Measurements from ENCODE around the gene KRT80. TPM values are rescaled to one million over a fixed set of nuclear protein-coding genes. Genes with fewer than 3 reads are reported as not detected.
A peak's percentile ranks its signal among the peaks of the same experiment; 100 is the strongest.

KRT80 gene
- total RNA-seq, 4 donors from 2014 or later = 0.16 to 0.54 (median 0.31) TPM; not detected in 1

DNA sequence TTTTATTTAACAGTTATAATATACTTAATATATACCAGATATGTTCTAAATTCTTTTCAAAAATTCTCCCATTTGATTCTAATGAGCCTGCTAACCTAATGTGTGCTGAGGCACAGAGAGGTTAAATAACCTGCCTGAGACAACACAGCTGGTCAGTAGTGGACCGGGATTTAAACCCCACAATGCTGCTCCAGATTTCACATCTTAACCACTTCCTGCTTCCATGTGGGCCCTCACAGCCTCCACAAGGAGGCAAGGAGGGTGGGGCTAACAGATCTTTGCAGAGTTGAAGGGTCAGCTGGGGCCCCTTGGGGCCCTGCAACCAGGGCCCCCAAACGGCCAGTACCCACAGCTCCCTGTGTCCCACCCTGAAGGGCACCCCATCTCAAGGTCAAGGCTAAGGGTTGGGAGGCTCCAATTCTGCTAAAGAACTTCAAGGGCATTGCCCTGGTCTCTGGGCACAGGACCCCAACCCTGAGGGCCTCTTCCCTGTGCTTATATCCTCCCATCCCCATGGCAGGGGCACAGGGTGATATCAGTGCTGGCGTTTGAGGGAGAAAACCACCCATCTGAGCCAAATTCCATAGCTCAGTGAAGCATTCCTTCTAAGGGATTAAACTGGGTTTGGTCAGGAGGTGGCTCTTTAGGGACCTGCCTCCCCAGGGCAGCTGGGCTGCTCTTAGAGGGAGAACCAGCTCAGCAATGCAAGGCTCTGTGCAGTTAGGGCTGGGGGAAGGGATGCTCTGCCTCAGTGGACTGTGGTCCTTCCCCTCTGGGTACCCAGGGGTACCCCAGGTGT is 2.2 kb downstream of the KRT80 start:
- Histone ChIP-seq H3K27ac (peak overlapping the region in 1 of 4 donors; percentile 51), H3K4me3 (no peak overlapping the region), H3K27me3 (no peaks in the 10 kb centered on the region), H3K4me1 (peaks cover 6 to 68% (median 40%) of the 10 kb centered on the region in 3 donors), H3K36me3 (no peaks in the 10 kb centered on the region), H3K9me3 (no peaks in the 10 kb centered on the region)
- WGBS, 2 donors (ENCODE audit: low coverage in 1 of 2) = 67 to 75% methylated on average over 1 of the region's 3 CpGs
- ATAC-seq = no peak
- TF ChIP-seq EP300 (IDR thresholded peaks at IDR 0.05) (no peak), POLR2AphosphoS5 (IDR thresholded peaks at IDR 0.05) (no peak), POLR2A (IDR thresholded peaks at IDR 0.05) (no peak)
- TF ChIP-seq, protein P1, sequence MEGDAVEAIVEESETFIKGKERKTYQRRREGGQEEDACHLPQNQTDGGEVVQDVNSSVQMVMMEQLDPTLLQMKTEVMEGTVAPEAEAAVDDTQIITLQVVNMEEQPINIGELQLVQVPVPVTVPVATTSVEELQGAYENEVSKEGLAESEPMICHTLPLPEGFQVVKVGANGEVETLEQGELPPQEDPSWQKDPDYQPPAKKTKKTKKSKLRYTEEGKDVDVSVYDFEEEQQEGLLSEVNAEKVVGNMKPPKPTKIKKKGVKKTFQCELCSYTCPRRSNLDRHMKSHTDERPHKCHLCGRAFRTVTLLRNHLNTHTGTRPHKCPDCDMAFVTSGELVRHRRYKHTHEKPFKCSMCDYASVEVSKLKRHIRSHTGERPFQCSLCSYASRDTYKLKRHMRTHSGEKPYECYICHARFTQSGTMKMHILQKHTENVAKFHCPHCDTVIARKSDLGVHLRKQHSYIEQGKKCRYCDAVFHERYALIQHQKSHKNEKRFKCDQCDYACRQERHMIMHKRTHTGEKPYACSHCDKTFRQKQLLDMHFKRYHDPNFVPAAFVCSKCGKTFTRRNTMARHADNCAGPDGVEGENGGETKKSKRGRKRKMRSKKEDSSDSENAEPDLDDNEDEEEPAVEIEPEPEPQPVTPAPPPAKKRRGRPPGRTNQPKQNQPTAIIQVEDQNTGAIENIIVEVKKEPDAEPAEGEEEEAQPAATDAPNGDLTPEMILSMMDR (IDR thresholded peaks at IDR 0.05) = no peak

DNA sequence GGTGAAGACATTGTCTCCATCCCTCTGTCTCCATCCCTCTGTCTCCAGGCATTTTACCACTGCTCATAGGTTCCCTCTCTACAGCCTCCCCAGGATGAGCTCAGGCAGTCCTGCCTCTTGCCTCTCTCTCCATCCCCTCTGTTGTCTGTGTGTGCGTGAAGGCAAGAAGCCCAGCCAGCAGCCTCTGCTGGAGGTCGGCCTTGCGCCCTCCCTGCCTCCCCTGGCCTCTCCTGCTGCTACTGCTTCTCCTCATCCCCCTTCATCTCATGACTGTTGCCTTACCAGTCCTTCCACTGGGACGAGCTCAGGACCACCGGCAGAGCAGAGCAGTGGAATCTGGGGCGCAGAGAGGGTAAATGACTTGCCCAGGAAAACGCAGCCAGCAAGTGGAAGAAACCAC is 3.2 kb downstream of the KRT80 start:
- no peaks in the 10 kb centered on the region for H3K36me3 ChIP-seq
- H3K9me3 ChIP-seq = no peaks in the 10 kb centered on the region
- peaks cover 6 to 60% (median 31%) of the 10 kb centered on the region in 3 donors for H3K4me1 ChIP-seq
- ATAC-seq = no peak
- H3K27me3 ChIP-seq = no peaks in the 10 kb centered on the region
- no peak overlapping the region for H3K4me3 ChIP-seq
- 57% methylated on average over 1 of the region's 7 CpGs; no CpG with 5 or more reads in 1 of the 2 donors for WGBS, 2 donors (ENCODE audit: low coverage in 1 of 2)
- TF ChIP-seq, protein P1 (IDR thresholded peaks at IDR 0.05) = no peak
- TF ChIP-seq EP300 (IDR thresholded peaks at IDR 0.05) = no peak
- TF ChIP-seq POLR2A (IDR thresholded peaks at IDR 0.05) = no peak
- no peak for TF ChIP-seq POLR2AphosphoS5 (IDR thresholded peaks at IDR 0.05)
- H3K27ac ChIP-seq = peak overlapping the region in 1 of 4 donors; percentile 72

DNA sequence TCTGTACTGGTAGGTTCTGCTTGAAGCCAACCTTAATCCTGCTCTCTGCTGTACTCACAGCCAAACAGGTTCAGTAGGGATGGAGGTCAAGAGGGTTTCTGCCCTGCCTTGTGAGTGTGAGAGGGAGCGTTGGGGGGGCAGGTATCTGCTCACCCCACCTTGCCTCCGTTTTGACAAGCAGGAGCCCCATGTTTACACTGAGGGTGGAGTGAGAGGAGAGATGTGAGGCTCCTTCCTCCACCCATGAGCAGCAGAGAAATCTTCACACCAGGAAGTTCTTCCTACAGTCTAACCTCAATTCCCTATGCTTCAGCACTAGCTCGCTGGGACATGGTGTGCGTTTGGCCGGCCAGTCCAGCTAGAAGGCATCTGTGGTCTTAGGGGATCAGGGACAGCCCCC is 4.2 kb downstream of the KRT80 start:
- Histone ChIP-seq H3K36me3 (no peaks in the 10 kb centered on the region), H3K9me3 (no peaks in the 10 kb centered on the region), H3K4me1 (peaks cover 6 to 58% (median 20%) of the 10 kb centered on the region in 3 donors), H3K4me3 (no peak overlapping the region), H3K27me3 (no peaks in the 10 kb centered on the region), H3K27ac (peak overlapping the region in 1 of 4 donors; percentile 72)
- ATAC-seq = no peak
- WGBS, 2 donors (ENCODE audit: low coverage in 1 of 2) = 100% methylated on average over 5 of the region's 5 CpGs; no CpG with 5 or more reads in 1 of the 2 donors
- no peak for TF ChIP-seq EP300 (IDR thresholded peaks at IDR 0.05)

DNA sequence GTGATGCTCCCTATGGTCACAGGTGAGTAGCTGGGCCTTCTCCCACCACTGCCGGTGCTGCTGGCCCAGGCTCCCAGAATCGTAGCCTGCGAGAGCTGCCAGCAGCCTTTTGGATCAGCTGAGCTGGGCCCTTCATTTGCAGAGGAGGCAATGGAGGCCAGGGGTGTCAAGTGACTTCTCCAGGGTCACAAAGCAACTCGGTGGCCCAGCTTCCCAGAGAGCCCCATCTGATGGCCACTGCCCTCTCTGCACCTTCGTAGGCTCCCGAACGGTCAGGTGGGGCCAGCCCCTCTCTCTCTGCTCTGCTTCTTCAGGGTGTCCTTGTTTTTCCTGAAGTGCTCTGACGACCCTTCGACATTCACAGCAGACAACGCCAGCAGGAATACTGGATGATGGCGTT is 4.6 kb downstream of the KRT80 start:
- Histone ChIP-seq H3K4me1 (peaks cover 6 to 53% (median 19%) of the 10 kb centered on the region in 3 donors), H3K27me3 (no peaks in the 10 kb centered on the region), H3K9me3 (no peaks in the 10 kb centered on the region), H3K4me3 (no peak overlapping the region), H3K36me3 (no peaks in the 10 kb centered on the region), H3K27ac (peak overlapping the region in 1 of 4 donors; percentile 72)
- TF ChIP-seq, protein P1 (IDR thresholded peaks at IDR 0.05) = no peak
- TF ChIP-seq EP300 (IDR thresholded peaks at IDR 0.05) (no peak), POLR2AphosphoS5 (IDR thresholded peaks at IDR 0.05) (no peak), POLR2A (IDR thresholded peaks at IDR 0.05) (no peak)
- ATAC-seq = no peak
- WGBS, 2 donors (ENCODE audit: low coverage in 1 of 2) = no CpG with 5 or more reads among the region's 11 CpGs

DNA sequence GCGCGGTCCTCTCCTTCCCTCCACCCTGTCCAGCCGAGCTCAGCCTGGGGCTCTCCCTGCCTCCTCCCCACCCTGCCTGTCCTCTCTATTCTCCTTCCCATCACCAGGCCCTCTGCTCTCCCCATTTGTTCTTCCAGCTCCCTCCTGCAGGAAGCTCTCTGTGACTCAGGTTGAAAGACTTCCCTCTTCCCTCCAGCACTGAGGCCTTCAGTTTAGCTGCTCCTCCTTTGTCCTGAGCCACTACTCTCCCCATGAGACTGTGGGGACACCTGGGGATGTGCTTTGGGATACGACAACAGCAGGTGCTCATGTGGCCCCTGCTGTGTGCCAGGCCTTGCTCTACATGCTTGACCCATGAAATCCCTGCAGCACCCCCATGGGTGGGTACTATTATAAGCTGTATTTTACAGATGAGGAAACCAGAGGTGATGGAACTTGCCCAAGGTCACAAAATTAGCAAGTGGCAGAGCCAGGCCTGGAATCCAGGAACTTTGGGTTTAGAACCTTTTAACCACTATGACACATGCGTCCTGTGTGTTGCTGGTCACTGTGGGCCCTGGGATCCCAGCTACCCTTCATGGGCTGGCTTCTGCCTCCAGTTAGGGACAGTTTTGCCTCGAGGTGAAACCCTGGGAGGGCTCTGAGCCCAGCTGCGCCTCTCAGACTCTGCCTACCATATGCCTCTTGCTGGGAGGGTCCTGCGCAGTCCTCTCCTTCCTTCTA is 5.5 kb downstream of the KRT80 start:
- no peak for ATAC-seq
- peak overlapping the region in 3 of 4 donors; percentile 35 to 72 (median 58) for H3K27ac ChIP-seq
- H3K9me3 ChIP-seq = no peaks in the 10 kb centered on the region
- WGBS, 2 donors (ENCODE audit: low coverage in 1 of 2) = 70 to 77% methylated on average over 3 to 7 of the region's 8 CpGs
- H3K4me3 ChIP-seq = no peak overlapping the region
- peaks cover 0 to 44% (median 12%) of the 10 kb centered on the region in 3 donors for H3K4me1 ChIP-seq
- TF ChIP-seq EP300 (IDR thresholded peaks at IDR 0.05) (no peak), POLR2AphosphoS5 (IDR thresholded peaks at IDR 0.05) (no peak), POLR2A (IDR thresholded peaks at IDR 0.05) (no peak)
- TF ChIP-seq, protein P1 (IDR thresholded peaks at IDR 0.05) = no peak
- no peaks in the 10 kb centered on the region for H3K27me3 ChIP-seq
- no peaks in the 10 kb centered on the region for H3K36me3 ChIP-seq
